GM15510 (cell line): ENCODE results near the gene PDK1.

ENCODE experiments used
- POLR2A ChIP-seq: IDR thresholded peaks from 3 replicates; pipeline ENCODE4 v1.6.1; 2011; ENCODE audit warnings: borderline replicate concordance; ENCODE audit not compliant: insufficient read length; ENCODE audit errors: extremely low read depth

The PDK1 gene

GRCh38 chr2:172545408-172546075 lies 10.3 kb upstream of the PDK1 start:
- TF ChIP-seq POLR2A, result no peak

- TF ChIP-seq POLR2A, result no peak
These were observed 6.8 kb upstream of the PDK1 start for GRCh38 chr2:172549131-172549530.

- TF ChIP-seq POLR2A, result no peak
These were observed 5.5 kb upstream of the PDK1 start for GRCh38 chr2:172550419-172550818.

- no peak for TF ChIP-seq POLR2A
These were observed 4.6 kb upstream of the PDK1 start for GRCh38 chr2:172551271-172551670.

GRCh38 chr2:172552547-172553291 lies 3.2 kb upstream of the PDK1 start:
- no peak for TF ChIP-seq POLR2A

- TF ChIP-seq POLR2A, result no peak
These were observed 1.3 kb upstream of the PDK1 start for GRCh38 chr2:172554352-172555271.

- TF ChIP-seq POLR2A, result no peak
These were observed 693 bp upstream of the PDK1 start for GRCh38 chr2:172555272-172555521.

- TF ChIP-seq POLR2A, result no peak
These were observed 569 bp downstream of the PDK1 start for GRCh38 chr2:172556284-172557033.

- no peak for TF ChIP-seq POLR2A
These were observed 2.5 kb downstream of the PDK1 start for GRCh38 chr2:172558372-172558771.

GRCh38 chr2:172560721-172561120 lies 4.8 kb downstream of the PDK1 start:
- TF ChIP-seq POLR2A, result no peak

GRCh38 chr2:172561270-172561669 lies 5.4 kb downstream of the PDK1 start:
- TF ChIP-seq POLR2A, result no peak

GRCh38 chr2:172562298-172562697 lies 6.4 kb downstream of the PDK1 start:
- TF ChIP-seq POLR2A, result no peak

- no peak for TF ChIP-seq POLR2A
These were observed 8.5 kb downstream of the PDK1 start for GRCh38 chr2:172564376-172564775.

- no peak for TF ChIP-seq POLR2A
These were observed 15.4 kb downstream of the PDK1 start for GRCh38 chr2:172571245-172571644.

- no peak for TF ChIP-seq POLR2A
These were observed 17.1 kb downstream of the PDK1 start for GRCh38 chr2:172572981-172573380.
